ENCODE data around the gene SGPP1.
"Not testable (repeated sequence)": the region's sequence is repeated elsewhere in the genome, so short reads cannot be mapped to it uniquely, and the experiment has no call there.

SGPP1 gene

GRCh38 chr14:63677891-63678379 lies 49.9 kb downstream of the SGPP1 start:
- DNase-seq (ENCODE audit: low spot score in 2 of 2), result peak; percentile 31 to 95
- no peaks in the 10 kb centered on the region for H3K9me3 ChIP-seq
- H3K4me1 ChIP-seq, result peaks cover 12% of the 10 kb centered on the region
- no peak overlapping the region for H3K4me3 ChIP-seq
- no peaks in the 10 kb centered on the region; the same call in 1 of the 2 replicates for H3K27me3 ChIP-seq (ENCODE audit: low read depth)
- in situ Hi-C loops (cut with MboI; ENCODE audit: low sequenced_read_pairs), result no loop called here
- H3K36me3 ChIP-seq (replicated peaks), result no peaks in the 10 kb centered on the region; the same call in 1 of the 2 replicates

- no peak overlapping the region for H3K4me3 ChIP-seq
- H3K9me3 ChIP-seq, result no peaks in the 10 kb centered on the region
- no peak for DNase-seq (ENCODE audit: low spot score in 2 of 2)
- H3K36me3 ChIP-seq (replicated peaks), result no peaks in the 10 kb centered on the region; the same call in 1 of the 2 replicates
- H3K27me3 ChIP-seq (ENCODE audit: low read depth), result no peaks in the 10 kb centered on the region; the same call in 1 of the 2 replicates
- H3K4me1 ChIP-seq, result peaks cover 17% of the 10 kb centered on the region
- in situ Hi-C loops (cut with MboI; ENCODE audit: low sequenced_read_pairs), result no loop called here
Observed at GRCh38 chr14:63676615-63677014, 51.2 kb downstream of the SGPP1 start.

- in situ Hi-C loops (cut with MboI; ENCODE audit: low sequenced_read_pairs), result no loop called here
- no peak overlapping the region for H3K4me3 ChIP-seq
- H3K4me1 ChIP-seq, result peaks cover 17% of the 10 kb centered on the region
- no peaks in the 10 kb centered on the region; the same call in 1 of the 2 replicates for H3K27me3 ChIP-seq (ENCODE audit: low read depth)
- no peaks in the 10 kb centered on the region for H3K9me3 ChIP-seq
- H3K36me3 ChIP-seq (replicated peaks), result no peaks in the 10 kb centered on the region; the same call in 1 of the 2 replicates
- DNase-seq (ENCODE audit: low spot score in 2 of 2), result no peak
Observed at GRCh38 chr14:63673886-63674497, 53.9 kb downstream of the SGPP1 start.

- in situ Hi-C loops (cut with MboI; ENCODE audit: low sequenced_read_pairs), result no loop called here
- DNase-seq (ENCODE audit: low spot score in 2 of 2), result no peak
Observed at GRCh38 chr14:63673255-63673654, 54.6 kb downstream of the SGPP1 start.

GRCh38 chr14:63672417-63673180 lies 55.3 kb downstream of the SGPP1 start:
- in situ Hi-C loops (cut with MboI; ENCODE audit: low sequenced_read_pairs), result no loop called here

More at GRCh38 chr14:63673255-63673654, 54.6 kb downstream of the SGPP1 start:
- H3K4me3 ChIP-seq, result no peak overlapping the region
- no peaks in the 10 kb centered on the region; the same call in 1 of the 2 replicates for H3K27me3 ChIP-seq (ENCODE audit: low read depth)
- no peaks in the 10 kb centered on the region for H3K9me3 ChIP-seq
- peaks cover 16% of the 10 kb centered on the region for H3K4me1 ChIP-seq
- no peaks in the 10 kb centered on the region; the same call in 1 of the 2 replicates for H3K36me3 ChIP-seq (replicated peaks)

GRCh38 chr14:63671987-63672386 lies 55.9 kb downstream of the SGPP1 start:
- no peaks in the 10 kb centered on the region; the same call in 1 of the 2 replicates for H3K27me3 ChIP-seq (ENCODE audit: low read depth)
- no peaks in the 10 kb centered on the region; the same call in 1 of the 2 replicates for H3K36me3 ChIP-seq (replicated peaks)
- DNase-seq (ENCODE audit: low spot score in 2 of 2), result no peak
- no peak overlapping the region for H3K4me3 ChIP-seq
- in situ Hi-C loops (cut with MboI; ENCODE audit: low sequenced_read_pairs), result no loop called here
- peaks cover 7% of the 10 kb centered on the region for H3K4me1 ChIP-seq
- no peaks in the 10 kb centered on the region for H3K9me3 ChIP-seq

More at GRCh38 chr14:63672417-63673180, 55.3 kb downstream of the SGPP1 start:
- Histone ChIP-seq H3K9me3 (no peaks in the 10 kb centered on the region), H3K4me3 (no peak overlapping the region), H3K36me3 (replicated peaks) (no peaks in the 10 kb centered on the region; the same call in 1 of the 2 replicates), H3K4me1 (peaks cover 13% of the 10 kb centered on the region), H3K27me3 (ENCODE audit: low read depth) (no peaks in the 10 kb centered on the region; the same call in 1 of the 2 replicates)
- DNase-seq (ENCODE audit: low spot score in 2 of 2), result peak; percentile 29 to 59

GRCh38 chr14:63670692-63671091 lies 57.2 kb downstream of the SGPP1 start:
- in situ Hi-C loops (cut with MboI; ENCODE audit: low sequenced_read_pairs), result no loop called here
- Histone ChIP-seq H3K27me3 (ENCODE audit: low read depth) (no peaks in the 10 kb centered on the region), H3K36me3 (replicated peaks) (no peaks in the 10 kb centered on the region), H3K4me3 (no peak overlapping the region), H3K4me1 (peaks cover 5% of the 10 kb centered on the region), H3K9me3 (no peaks in the 10 kb centered on the region)
- no peak for DNase-seq (ENCODE audit: low spot score in 2 of 2)

GRCh38 chr14:63666335-63666734 lies 61.5 kb downstream of the SGPP1 start:
- Histone ChIP-seq H3K36me3 (replicated peaks) (no peaks in the 10 kb centered on the region), H3K4me3 (no peak overlapping the region), H3K9me3 (no peaks in the 10 kb centered on the region), H3K4me1 (no peaks in the 10 kb centered on the region), H3K27me3 (ENCODE audit: low read depth) (no peaks in the 10 kb centered on the region)
- no peak for DNase-seq (ENCODE audit: low spot score in 2 of 2)
- in situ Hi-C loops (cut with MboI; ENCODE audit: low sequenced_read_pairs), result no loop called here

- Histone ChIP-seq H3K4me3 (no peak overlapping the region), H3K9me3 (no peaks in the 10 kb centered on the region), H3K4me1 (no peaks in the 10 kb centered on the region), H3K36me3 (replicated peaks) (no peaks in the 10 kb centered on the region), H3K27me3 (ENCODE audit: low read depth) (no peaks in the 10 kb centered on the region)
- in situ Hi-C loops (cut with MboI; ENCODE audit: low sequenced_read_pairs), result no loop called here
- no peak for DNase-seq (ENCODE audit: low spot score in 2 of 2)
Observed at GRCh38 chr14:63663428-63664341, 64.2 kb downstream of the SGPP1 start.

GRCh38 chr14:63662776-63663175 lies 65.1 kb downstream of the SGPP1 start:
- no peaks in the 10 kb centered on the region for H3K36me3 ChIP-seq (replicated peaks)
- no peak for DNase-seq (ENCODE audit: low spot score in 2 of 2)
- H3K27me3 ChIP-seq (ENCODE audit: low read depth), result no peaks in the 10 kb centered on the region
- H3K4me1 ChIP-seq, result no peaks in the 10 kb centered on the region
- in situ Hi-C loops (cut with MboI; ENCODE audit: low sequenced_read_pairs), result no loop called here
- no peaks in the 10 kb centered on the region for H3K9me3 ChIP-seq
- no peak overlapping the region for H3K4me3 ChIP-seq

GRCh38 chr14:63661881-63662280 lies 66.0 kb downstream of the SGPP1 start:
- in situ Hi-C loops (cut with MboI; ENCODE audit: low sequenced_read_pairs); H3K36me3 ChIP-seq (replicated peaks); H3K9me3 ChIP-seq: not testable (repeated sequence)

GRCh38 chr14:63659726-63660125 lies 68.1 kb downstream of the SGPP1 start:
- in situ Hi-C loops (cut with MboI; ENCODE audit: low sequenced_read_pairs), result no loop called here
- Histone ChIP-seq H3K4me3 (no peak overlapping the region), H3K36me3 (replicated peaks) (no peaks in the 10 kb centered on the region), H3K27me3 (ENCODE audit: low read depth) (no peaks in the 10 kb centered on the region), H3K9me3 (no peaks in the 10 kb centered on the region), H3K4me1 (no peaks in the 10 kb centered on the region)
- no peak for DNase-seq (ENCODE audit: low spot score in 2 of 2)

More at GRCh38 chr14:63661881-63662280, 66.0 kb downstream of the SGPP1 start:
- H3K4me3 ChIP-seq; H3K4me1 ChIP-seq; H3K27me3 ChIP-seq (ENCODE audit: low read depth); DNase-seq (ENCODE audit: low spot score in 2 of 2): not testable (repeated sequence)

GRCh38 chr14:63656194-63656593 lies 71.7 kb downstream of the SGPP1 start:
- in situ Hi-C loops (cut with MboI; ENCODE audit: low sequenced_read_pairs), result no loop called here
- no peak for DNase-seq (ENCODE audit: low spot score in 2 of 2)

More at GRCh38 chr14:63656194-63656593, 71.7 kb downstream of the SGPP1 start:
- no peaks in the 10 kb centered on the region for H3K9me3 ChIP-seq
- H3K27me3 ChIP-seq (ENCODE audit: low read depth), result no peaks in the 10 kb centered on the region
- H3K4me3 ChIP-seq, result no peak overlapping the region
- no peaks in the 10 kb centered on the region for H3K4me1 ChIP-seq
- H3K36me3 ChIP-seq (replicated peaks), result no peaks in the 10 kb centered on the region

Measured in HAP-1 (cell line).